ENCODE results near the gene ESRRA. TPM values are rescaled to one million over a fixed set of nuclear protein-coding genes. Genes with fewer than 3 reads are reported as not detected.

The ESRRA gene
- total RNA-seq, 1 donor = 28.6 TPM

DNA sequence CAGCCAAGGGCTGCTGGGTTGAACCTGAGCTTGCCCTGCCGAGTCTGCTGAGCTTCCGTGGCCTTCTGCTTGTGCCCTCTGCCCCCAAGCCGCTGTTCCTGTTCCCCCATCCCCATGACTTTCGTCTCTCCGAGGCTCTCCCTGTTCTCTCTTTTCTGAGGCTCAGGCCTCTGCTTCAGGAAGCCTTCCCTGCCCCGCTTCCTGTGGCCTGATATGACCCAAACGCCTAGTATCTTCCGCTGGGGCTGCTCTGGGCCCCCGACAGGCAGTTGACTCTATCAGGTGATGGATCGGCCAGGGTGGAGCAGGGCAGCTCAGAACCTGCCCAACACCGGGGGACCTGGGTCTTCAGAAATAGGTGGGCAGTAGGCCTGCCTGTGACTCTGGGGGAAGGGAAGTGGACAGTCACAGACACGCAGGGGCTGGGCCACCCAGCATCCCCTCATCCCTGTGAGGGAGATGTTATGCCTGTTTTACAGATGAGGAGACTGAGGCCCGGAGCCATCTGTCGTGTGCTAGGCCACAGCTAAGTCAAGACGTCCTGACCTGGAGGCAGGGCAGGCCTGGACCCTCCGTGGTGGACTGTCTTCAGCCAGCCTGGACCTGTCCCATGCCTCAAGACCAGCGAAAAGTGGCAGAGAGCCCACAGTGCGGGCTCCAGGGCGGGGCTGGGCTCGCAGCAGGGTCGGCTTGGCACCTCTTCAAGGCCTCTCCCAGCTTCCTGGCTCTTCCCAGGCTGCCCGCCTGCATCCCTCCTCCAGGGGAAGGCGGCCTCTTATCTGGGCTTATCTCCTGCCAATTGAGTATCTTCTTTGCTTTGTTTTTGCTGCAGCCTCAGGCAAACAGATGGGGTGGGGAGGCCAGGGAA is 37.1 kb upstream of the ESRRA start:
- peak overlapping the region; percentile 96 for H3K4me2 ChIP-seq (ENCODE audit: insufficient read depth, low read length)

DNA sequence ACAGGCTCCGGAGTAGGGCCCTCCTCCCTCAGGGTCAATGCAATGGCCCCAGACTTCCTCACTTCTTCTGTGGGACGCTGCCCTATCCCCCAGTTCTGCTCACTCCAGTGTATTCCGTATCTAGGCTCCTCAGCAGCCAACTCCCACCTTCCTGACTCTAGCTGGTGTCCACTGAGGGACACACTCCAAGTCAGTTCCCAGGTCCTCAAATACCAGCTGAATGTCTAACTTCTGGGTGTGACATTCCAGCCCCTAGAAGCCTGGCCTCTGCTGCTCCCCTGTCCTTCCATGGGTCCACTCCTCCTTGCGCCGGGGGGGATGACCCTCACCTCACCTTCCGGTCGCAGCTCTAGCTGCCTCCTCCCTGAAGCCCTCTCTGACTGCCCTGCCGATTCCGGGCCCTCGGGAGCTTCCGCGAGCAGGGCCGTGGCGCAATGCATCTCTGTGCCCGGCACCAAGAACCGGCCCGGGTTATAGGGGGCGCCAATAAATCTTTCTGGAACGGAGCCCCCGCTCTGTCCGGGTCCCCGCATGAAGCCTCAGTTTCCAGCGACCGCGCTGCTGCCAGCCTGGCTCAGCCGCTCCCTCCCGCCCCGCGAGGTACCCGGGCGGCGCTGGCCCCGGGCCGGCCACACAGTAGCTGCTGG is 36.3 kb upstream of the ESRRA start:
- Histone ChIP-seq H3K36me3 (ENCODE audit: insufficient read depth, low read length) (peaks cover 23% of the 10 kb centered on the region), H3K4me3 (ENCODE audit: insufficient read depth, low read length) (peak overlapping the region; percentile 74), H3K4me1 (ENCODE audit: insufficient read depth, low read length) (peaks cover 27% of the 10 kb centered on the region), H2AFZ (ENCODE audit: low read length) (peak overlapping the region; percentile 56), H3K4me2 (ENCODE audit: insufficient read depth, low read length) (peak overlapping the region; percentile 96), H4K20me1 (ENCODE audit: insufficient read depth, low read length) (no peaks in the 10 kb centered on the region), H3K27me3 (ENCODE audit: insufficient read depth, low read length) (no peaks in the 10 kb centered on the region), H3K9me3 (ENCODE audit: low read depth, low read length) (no peaks in the 10 kb centered on the region), H3K79me2 (ENCODE audit: insufficient read depth, low read length) (no peaks in the 10 kb centered on the region), H3K27ac (ENCODE audit: low read depth, low read length) (peak overlapping the region; percentile 94)
- TF ChIP-seq, protein P1, sequence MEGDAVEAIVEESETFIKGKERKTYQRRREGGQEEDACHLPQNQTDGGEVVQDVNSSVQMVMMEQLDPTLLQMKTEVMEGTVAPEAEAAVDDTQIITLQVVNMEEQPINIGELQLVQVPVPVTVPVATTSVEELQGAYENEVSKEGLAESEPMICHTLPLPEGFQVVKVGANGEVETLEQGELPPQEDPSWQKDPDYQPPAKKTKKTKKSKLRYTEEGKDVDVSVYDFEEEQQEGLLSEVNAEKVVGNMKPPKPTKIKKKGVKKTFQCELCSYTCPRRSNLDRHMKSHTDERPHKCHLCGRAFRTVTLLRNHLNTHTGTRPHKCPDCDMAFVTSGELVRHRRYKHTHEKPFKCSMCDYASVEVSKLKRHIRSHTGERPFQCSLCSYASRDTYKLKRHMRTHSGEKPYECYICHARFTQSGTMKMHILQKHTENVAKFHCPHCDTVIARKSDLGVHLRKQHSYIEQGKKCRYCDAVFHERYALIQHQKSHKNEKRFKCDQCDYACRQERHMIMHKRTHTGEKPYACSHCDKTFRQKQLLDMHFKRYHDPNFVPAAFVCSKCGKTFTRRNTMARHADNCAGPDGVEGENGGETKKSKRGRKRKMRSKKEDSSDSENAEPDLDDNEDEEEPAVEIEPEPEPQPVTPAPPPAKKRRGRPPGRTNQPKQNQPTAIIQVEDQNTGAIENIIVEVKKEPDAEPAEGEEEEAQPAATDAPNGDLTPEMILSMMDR (IDR thresholded peaks at IDR 0.05; ENCODE audit: extremely low read depth, low read depth, low read length) = no peak
- DNase-seq (ENCODE audit: insufficient read length, low spot score, missing footprints) = peak; percentile 90

More for the DNA sequence above, 37.1 kb upstream of the ESRRA start:
- no peaks in the 10 kb centered on the region for H3K79me2 ChIP-seq (ENCODE audit: insufficient read depth, low read length)
- H3K4me3 ChIP-seq (ENCODE audit: insufficient read depth, low read length) = peak overlapping the region; percentile 74
- DNase-seq (ENCODE audit: insufficient read length, low spot score, missing footprints) = peak; percentile 90
- peak overlapping the region; percentile 94 for H3K27ac ChIP-seq (ENCODE audit: low read depth, low read length)
- TF ChIP-seq, protein P1 (IDR thresholded peaks at IDR 0.05; ENCODE audit: extremely low read depth, low read depth, low read length) = no peak
- no peaks in the 10 kb centered on the region for H4K20me1 ChIP-seq (ENCODE audit: insufficient read depth, low read length)
- no peaks in the 10 kb centered on the region for H3K9me3 ChIP-seq (ENCODE audit: low read depth, low read length)
- no peaks in the 10 kb centered on the region for H3K27me3 ChIP-seq (ENCODE audit: insufficient read depth, low read length)
- peaks cover 28% of the 10 kb centered on the region for H3K36me3 ChIP-seq (ENCODE audit: insufficient read depth, low read length)
- H2AFZ ChIP-seq (ENCODE audit: low read length) = no peak overlapping the region
- H3K4me1 ChIP-seq (ENCODE audit: insufficient read depth, low read length) = peaks cover 27% of the 10 kb centered on the region

DNA sequence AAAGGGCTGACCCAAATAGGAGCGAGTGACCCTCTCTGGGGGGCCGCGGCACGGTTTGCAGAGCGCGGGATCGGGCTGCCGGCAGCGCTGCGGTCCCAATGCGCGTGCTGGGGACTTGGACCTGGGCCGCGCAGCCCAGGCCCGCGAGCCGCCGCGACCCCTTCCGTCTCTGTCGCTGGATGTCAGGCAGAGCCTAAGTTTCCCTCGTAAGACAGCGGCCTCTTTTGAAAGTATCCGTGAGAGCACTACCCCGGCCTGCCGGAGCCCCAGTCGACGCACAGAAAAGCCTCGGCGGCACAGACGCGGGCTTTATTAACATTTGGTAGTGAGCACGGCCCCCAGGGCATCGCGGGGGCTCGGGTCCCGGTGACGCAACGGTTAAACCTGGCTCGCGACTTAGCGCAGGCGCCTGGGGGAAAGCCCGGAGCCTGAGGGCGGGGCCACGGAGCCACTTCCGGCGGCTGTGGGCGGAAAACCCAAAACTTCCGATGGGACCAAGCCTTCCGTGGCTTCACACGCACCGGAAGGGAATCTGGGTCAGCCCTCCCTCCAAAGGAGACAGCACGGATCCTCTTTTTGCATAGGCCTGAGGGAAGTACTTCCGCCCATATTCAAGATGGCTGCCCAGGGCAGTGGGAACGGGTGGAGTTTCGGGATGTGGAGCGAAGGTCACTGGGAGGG is 35.6 kb upstream of the ESRRA start:
- peaks cover 27% of the 10 kb centered on the region for H3K4me1 ChIP-seq (ENCODE audit: insufficient read depth, low read length)
- H3K27ac ChIP-seq (ENCODE audit: low read depth, low read length) = peak overlapping the region; percentile 94
- H3K9me3 ChIP-seq (ENCODE audit: low read depth, low read length) = no peaks in the 10 kb centered on the region
- no peaks in the 10 kb centered on the region for H3K27me3 ChIP-seq (ENCODE audit: insufficient read depth, low read length)
- H2AFZ ChIP-seq (ENCODE audit: low read length) = peak overlapping the region; percentile 56
- H3K4me2 ChIP-seq (ENCODE audit: insufficient read depth, low read length) = peak overlapping the region; percentile 96
- H3K36me3 ChIP-seq (ENCODE audit: insufficient read depth, low read length) = peaks cover 19% of the 10 kb centered on the region
- TF ChIP-seq, protein P1 (IDR thresholded peaks at IDR 0.05; ENCODE audit: extremely low read depth, low read depth, low read length) = no peak
- H3K4me3 ChIP-seq (ENCODE audit: insufficient read depth, low read length) = peak overlapping the region; percentile 74
- H4K20me1 ChIP-seq (ENCODE audit: insufficient read depth, low read length) = no peaks in the 10 kb centered on the region
- no peaks in the 10 kb centered on the region for H3K79me2 ChIP-seq (ENCODE audit: insufficient read depth, low read length)
- peak; percentile 97 for DNase-seq (ENCODE audit: insufficient read length, low spot score, missing footprints)

All from osteoblast (primary cell).